HepG2 (cell line): ENCODE measurements around the gene VKORC1. TPM values are rescaled to one million over a fixed set of nuclear protein-coding genes. Genes with fewer than 3 reads are reported as not detected.

Experiments used
- BCLAF1 ChIP-seq: fragments of 450-650 bp; IDR thresholded peaks from 2 replicates; pipeline ENCODE4 v1.6.1; 2017; ENCODE audit warnings: mild to moderate bottlenecking
- ELF4 ChIP-seq: sonication (generic); formaldehyde crosslinking; IDR thresholded peaks from 2 replicates; pipeline ENCODE4 v1.5.0; 2020; ENCODE audit warnings: missing genetic modification reagents, mild to moderate bottlenecking, moderate library complexity, borderline replicate concordance
- GFI1 ChIP-seq: sonication (generic); formaldehyde crosslinking; IDR thresholded peaks from 2 replicates; pipeline ENCODE4 v1.5.0; 2020; ENCODE audit warnings: missing genetic modification reagents, mild to moderate bottlenecking, borderline replicate concordance
- HIVEP1 ChIP-seq: sonication (generic); formaldehyde crosslinking; IDR thresholded peaks from 2 replicates; pipeline ENCODE4 v1.4.0; 2020; ENCODE audit warnings: mild to moderate bottlenecking, missing genetic modification reagents
- HNRNPK ChIP-seq: fragments of 200-400 bp; formaldehyde crosslinking; IDR thresholded peaks from 2 replicates; pipeline ENCODE4 v1.6.1; 2018; ENCODE audit warnings: low read length, low read depth, moderate library complexity, mild to moderate bottlenecking; ENCODE audit not compliant: poor library complexity, severe bottlenecking
- MAFK ChIP-seq, 2 experiments: IDR thresholded peaks in 1 of 2; conservative IDR thresholded peaks in 1 of 2; 2 replicates each; pipeline ENCODE4 v1.6.1; 2011; ENCODE audit warnings: improper control_type of control experiment in 2 of 2, low read length in 2 of 2
- NFIB ChIP-seq: sonication (generic); formaldehyde crosslinking; IDR thresholded peaks from 2 replicates; pipeline ENCODE4 v1.9.0; 2021; ENCODE audit warnings: missing genetic modification reagents, mild to moderate bottlenecking, borderline replicate concordance
- RFX1 ChIP-seq: fragments of 450-650 bp; IDR thresholded peaks from 2 replicates; pipeline ENCODE4 v1.6.1; 2017
- SNAPC5 ChIP-seq: sonication (generic); formaldehyde crosslinking; IDR thresholded peaks from 2 replicates; pipeline ENCODE4 v1.8.1; 2023; ENCODE audit warnings: mild to moderate bottlenecking, missing genetic modification reagents, borderline replicate concordance
- TFDP2 ChIP-seq: sonication (generic); formaldehyde crosslinking; IDR thresholded peaks from 2 replicates; pipeline ENCODE4 v1.4.0; 2020; ENCODE audit warnings: missing genetic modification reagents
- ZHX2 ChIP-seq, 2 experiments: sonication (generic) in 1 of 2; formaldehyde crosslinking in 1 of 2; IDR thresholded peaks; 2 replicates each; pipeline versions ENCODE4 v1.6.1 to v1.9.0; 2014 to 2022; ENCODE audit warnings: antibody characterized with exemption in 1 of 2, borderline replicate concordance in 1 of 2, inconsistent platforms in 1 of 2, low read depth in 1 of 2, missing genetic modification reagents in 1 of 2
- ZNF224 ChIP-seq: sonication (generic); formaldehyde crosslinking; IDR thresholded peaks from 2 replicates; pipeline ENCODE4 v1.5.0; 2020; ENCODE audit warnings: mild to moderate bottlenecking, missing genetic modification reagents
- ZNF337 ChIP-seq: sonication (generic); formaldehyde crosslinking; IDR thresholded peaks from 2 replicates; pipeline ENCODE4 v1.5.1; 2020; ENCODE audit warnings: missing genetic modification reagents, low read depth, mild to moderate bottlenecking, borderline replicate concordance
- ZNF354B ChIP-seq: sonication (generic); formaldehyde crosslinking; IDR thresholded peaks from 2 replicates; pipeline ENCODE4 v1.8.0; 2022; ENCODE audit warnings: mild to moderate bottlenecking, missing genetic modification reagents
- ZNF367 ChIP-seq: sonication (generic); formaldehyde crosslinking; IDR thresholded peaks from 2 replicates; pipeline ENCODE4 v1.4.0; 2020; ENCODE audit warnings: missing genetic modification reagents, borderline replicate concordance
- ZNF44 ChIP-seq: sonication (generic); formaldehyde crosslinking; IDR thresholded peaks from 2 replicates; pipeline ENCODE4 v1.5.1; 2020; ENCODE audit warnings: mild to moderate bottlenecking, missing genetic modification reagents
- ZNF501 ChIP-seq: sonication (generic); formaldehyde crosslinking; IDR thresholded peaks from 2 replicates; pipeline ENCODE4 v1.5.1; 2020; ENCODE audit warnings: mild to moderate bottlenecking, moderate library complexity, missing genetic modification reagents
- ZNF557 ChIP-seq: sonication (generic); formaldehyde crosslinking; IDR thresholded peaks from 2 replicates; pipeline ENCODE4 v1.4.0; 2020; ENCODE audit warnings: missing genetic modification reagents
- ZZZ3 ChIP-seq: sonication (generic); formaldehyde crosslinking; IDR thresholded peaks from 2 replicates; pipeline ENCODE4 v1.4.0; 2020; ENCODE audit warnings: missing genetic modification reagents, mild to moderate bottlenecking, borderline replicate concordance
- polyA plus RNA-seq, 8 experiments: library from polyadenylated mRNA; depleted of rRNA in 3 of 8; stranded (reverse) in 7 of 8; unstranded in 1 of 8; fragments of >200 nt; fragmentation: Illumina TruSeq in 4 of 8; extraction: Trizol in 4 of 8; gene quantifications; 2 replicates each; pipeline versions ENCODE4 v1.2.1 to v1.2.3, GENCODE V29; 2011 to 2016; ENCODE audit warnings: low read depth in 4 of 8, missing spikeins in 1 of 8, mixed read lengths in 1 of 8; ENCODE audit not compliant: insufficient read depth in 1 of 8
- total RNA-seq, 5 experiments: library from RNA; depleted of rRNA; stranded (reverse); fragments of >200 nt; fragmentation: Illumina TruSeq; extraction: Trizol; gene quantifications; 2 replicates each; pipeline ENCODE4 v1.2.3, GENCODE V29; 2016; ENCODE audit warnings: low read depth in 1 of 5

The VKORC1 gene
- total and polyA plus RNA-seq, 2 of the 13 experiments (the other 11 are each of a cell fraction or from before 2014, with no cell fraction given) = 141 to 615 TPM

- TF ChIP-seq ZHX2 (IDR thresholded peaks at IDR 0.05; ENCODE audit: low read depth) (no peak), ZHX2 (CRISPR knock-in tag; IDR thresholded peaks at IDR 0.05; ENCODE audit: borderline replicate concordance) (peak; percentile 88; the same call in 1 of the 2 replicates), ZNF354B (peak; percentile 86; the same call in 1 of the 2 replicates), ZNF557 (CRISPR knock-in tag) (peak; percentile 93; the same call in 1 of the 2 replicates), ZNF367 (CRISPR knock-in tag) (peak; percentile 77; the same call in 1 of the 2 replicates), NFIB (no peak), ZZZ3 (CRISPR knock-in tag) (peak; percentile 86), SNAPC5 (CRISPR knock-in tag) (peak; percentile 92), HNRNPK (peak; percentile 83), ZNF501 (CRISPR knock-in tag) (peak; percentile 84), TFDP2 (CRISPR knock-in tag) (peak; percentile 94), HIVEP1 (peak; percentile 93), ELF4 (no peak), ZNF224 (peak; percentile 71; the same call in 1 of the 2 replicates), ZNF44 (CRISPR knock-in tag) (peak; percentile 90), MAFK (conservative IDR thresholded peaks at IDR 0.05 in 1 of 2, IDR thresholded peaks at IDR 0.05 in 1 of 2; ENCODE audit: low read length in 2 of 2) (no peak), ZNF337 (CRISPR knock-in tag) (no peak), GFI1 (CRISPR knock-in tag) (peak; percentile 71; the same call in 1 of the 2 replicates), BCLAF1 (no peak), RFX1 (no peak)
Measured at GRCh38 chr16:31105677-31106213, 11.1 kb upstream of the VKORC1 start (continued).
